Activated CD4-positive, CD25-positive, alpha-beta regulatory T cell treated with anti-CD3 and anti-CD28 coated beads, Interleukin-2, amount 50 U/mL, for 24 hours (primary cell): ENCODE results near the gene TIGD6.
"Not testable (repeated sequence)": the region's sequence is repeated elsewhere in the genome, so short reads cannot be mapped to it uniquely, and the experiment has no call there.

Source experiments
- ATAC-seq, 2 donors: fragments of 150-1000 bp; cut with Tn5 transposase; one replicate each; pipeline ENCODE4 v1.10.0; 2021; ENCODE audit warnings: mild to moderate bottlenecking in 1 of 2, moderate library complexity in 1 of 2

Gene TIGD6

DNA sequence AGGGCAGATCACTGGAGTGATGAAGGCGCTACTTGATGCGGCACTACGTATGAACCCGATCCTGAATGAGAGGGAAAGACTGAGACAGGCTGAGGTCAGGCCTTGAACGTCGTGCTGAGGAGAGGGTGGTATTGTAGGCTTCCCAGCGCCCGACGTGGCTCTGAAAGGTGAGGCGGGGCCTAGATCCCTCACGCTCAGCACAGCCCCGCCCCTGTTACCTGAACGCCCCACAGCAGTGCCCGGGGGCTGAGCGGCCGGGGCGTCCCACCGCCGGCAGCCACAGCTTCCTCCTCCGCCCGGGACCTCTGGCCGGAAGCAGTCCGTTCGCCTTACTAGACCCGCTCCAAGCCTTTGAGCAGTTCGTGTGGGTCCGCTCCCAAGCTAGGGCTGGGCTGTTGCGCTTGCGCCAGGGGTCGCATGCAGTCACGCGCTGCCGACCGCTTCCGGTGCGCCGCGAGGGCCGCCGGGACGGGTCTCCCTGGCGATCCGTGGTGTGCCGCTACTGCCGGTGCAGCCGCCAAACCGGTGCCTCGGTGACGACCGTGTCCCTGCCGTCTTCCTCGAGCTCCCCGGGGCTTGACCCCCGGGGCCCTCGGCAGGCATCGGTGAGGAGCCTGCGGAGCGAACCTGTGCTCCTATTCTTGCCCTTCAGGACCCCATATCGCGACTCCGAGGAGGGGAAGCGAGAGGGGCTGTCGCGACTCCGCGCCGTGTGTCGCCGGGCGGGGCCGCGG lies at the start of gene TIGD6, which contains the start of gene HMGXB3:
TSS of gene TIGD6 (minus strand) at position 399 of the 734 bp plus-strand sequence. CDS start 4,306 bp downstream, outside the sequence.
TSS of gene HMGXB3 (plus strand) at position 484 of the 734 bp plus-strand sequence. CDS start 4,114 bp downstream, outside the sequence.
- ATAC-seq, result peak; percentile 91 to 92

DNA sequence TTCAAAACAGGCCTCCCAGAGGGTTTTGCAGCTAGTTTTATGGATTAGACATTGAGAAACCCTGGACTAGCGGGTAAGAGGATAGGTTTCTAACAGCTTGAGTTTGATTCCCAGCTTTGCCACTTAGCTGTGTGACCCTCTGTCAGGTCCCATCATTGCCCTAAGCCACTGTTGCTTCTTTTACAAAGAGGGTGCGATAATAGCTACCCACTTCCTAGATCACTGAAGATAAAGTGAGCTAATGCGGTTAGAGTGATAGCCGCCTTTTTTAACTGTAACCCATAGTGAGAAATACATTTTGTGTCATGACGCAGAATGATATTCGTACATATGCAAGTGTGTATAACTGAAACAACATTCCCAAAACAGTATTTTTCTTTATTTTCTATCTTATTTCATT lies 45.6 kb upstream of the TIGD6 start:
- no peak for ATAC-seq

DNA sequence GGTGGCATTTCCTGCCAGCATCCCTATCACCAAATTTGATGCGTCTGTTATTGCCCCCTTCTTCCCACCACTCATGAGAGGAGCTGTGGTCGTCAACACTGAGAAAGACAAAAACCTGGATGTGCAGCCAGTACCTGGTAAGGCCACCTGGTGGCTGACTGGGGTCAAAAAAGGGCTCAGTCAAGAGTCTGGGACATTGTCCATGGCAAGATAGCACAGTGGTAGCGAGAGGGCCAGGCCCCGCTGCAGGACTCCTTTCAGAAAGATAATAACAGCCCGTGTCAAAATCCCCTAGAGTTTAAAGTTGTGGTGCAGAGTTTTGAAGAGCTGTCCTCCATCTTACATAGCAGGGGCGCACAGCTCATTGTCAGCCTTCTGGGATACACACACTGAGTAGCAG lies 45.1 kb upstream of the TIGD6 start:
- no peak for ATAC-seq

DNA sequence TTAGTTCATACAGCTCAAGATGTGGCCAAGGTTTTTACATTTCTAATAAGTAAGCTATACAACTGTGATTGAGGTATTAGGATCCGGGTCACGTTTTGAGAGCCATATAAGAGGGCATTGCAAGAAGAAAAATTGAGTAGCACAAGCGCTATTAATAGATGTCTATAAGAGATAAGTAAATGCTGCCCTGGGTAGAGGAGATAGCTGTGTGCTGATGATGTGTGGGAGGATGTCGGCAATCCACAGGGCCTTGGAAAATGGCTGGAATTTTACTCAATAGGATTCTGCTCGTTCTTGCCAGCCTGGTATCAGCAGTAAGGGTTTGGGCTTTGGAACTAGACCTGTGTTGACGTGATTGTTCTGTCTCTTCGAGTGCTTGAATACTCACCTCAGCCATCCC lies 44.3 kb upstream of the TIGD6 start:
- no peak for ATAC-seq

DNA sequence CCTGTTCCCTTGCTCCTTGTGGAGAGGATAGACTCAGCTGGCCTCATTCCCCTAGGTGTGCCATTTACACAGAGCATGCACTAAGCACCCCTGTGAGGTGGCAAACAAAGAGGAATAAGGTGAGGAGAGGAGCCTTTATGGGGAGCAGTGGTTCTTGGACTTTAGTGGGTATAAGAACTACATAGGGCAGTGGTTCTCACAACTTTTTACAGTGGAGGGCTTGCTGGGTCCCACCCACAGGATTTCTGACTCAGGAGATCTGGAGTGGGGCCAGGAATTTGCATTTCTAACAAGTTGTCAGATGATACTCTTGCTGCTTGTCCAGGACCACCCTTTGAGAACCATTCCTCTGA lies 43.9 kb upstream of the TIGD6 start:
- no peak for ATAC-seq

DNA sequence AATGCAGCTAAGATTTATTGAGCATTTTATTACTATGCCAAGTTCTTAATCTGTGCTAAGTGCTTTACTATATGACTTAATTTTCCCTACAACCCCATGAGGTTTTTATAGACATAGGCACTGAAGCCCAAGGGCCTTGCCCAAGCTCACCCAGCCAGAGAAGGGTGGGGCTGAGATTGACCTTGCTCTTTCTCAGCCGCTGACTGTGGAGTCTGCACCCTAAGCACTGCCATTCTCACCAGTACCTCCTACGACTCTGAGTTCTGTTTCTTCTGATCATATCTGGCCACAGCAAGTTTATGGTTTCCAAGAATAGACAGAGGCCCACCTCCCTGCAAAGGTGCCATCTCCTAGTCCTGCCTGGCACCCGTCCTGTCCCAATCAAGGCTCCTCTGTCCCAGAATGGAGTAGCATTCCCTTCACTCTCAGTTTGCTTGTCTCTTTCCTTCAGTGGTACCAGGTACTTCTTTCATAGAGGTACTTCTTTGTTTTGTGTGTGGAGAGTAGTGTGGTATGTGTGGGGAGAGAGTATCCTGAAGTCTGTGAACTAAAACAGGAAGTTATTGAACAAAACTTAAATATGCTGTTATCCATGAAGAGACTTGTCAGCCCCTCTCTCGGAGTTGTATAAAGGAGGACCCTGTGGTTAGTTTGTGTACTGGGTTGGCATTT lies 43.3 kb upstream of the TIGD6 start:
- ATAC-seq, result no peak

DNA sequence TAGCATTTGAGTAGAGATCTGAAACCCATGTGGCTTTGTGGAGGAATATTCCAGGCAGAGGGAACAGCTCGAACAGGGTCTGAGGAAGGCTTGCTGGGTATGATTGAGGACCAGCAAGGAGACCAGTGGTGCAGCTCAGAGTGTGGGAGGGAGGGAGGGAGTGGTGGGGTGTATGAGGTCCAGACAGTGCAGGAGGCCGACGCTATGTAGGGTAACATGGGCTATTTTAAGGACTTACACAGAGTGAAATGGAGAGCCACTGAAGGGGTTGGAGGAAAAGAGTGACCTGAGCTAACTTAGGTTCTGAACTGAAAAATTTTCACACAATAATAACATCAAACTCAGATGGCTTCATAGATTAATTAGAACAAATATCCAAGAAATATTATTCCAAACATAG lies 42.0 kb upstream of the TIGD6 start:
- ATAC-seq, result no peak

DNA sequence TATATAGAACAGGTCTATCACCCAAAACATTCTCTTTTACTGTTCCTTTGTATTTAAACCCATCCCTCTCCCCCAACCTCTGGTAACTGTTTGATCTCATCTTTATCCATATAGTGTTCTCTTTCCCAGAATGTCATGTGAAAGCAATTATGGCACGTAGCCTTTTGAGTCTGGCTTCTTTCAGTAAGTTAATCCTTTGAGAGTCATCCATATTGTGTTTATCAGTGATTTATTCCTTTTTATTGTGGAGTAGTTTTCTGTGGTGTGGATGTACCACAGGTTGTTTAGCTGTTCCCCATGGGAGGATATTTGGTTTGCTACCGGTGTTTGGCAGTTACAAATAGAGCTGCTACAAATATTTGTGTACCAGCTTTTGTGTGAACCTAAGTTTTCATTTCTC lies 38.1 kb upstream of the TIGD6 start:
- no peak for ATAC-seq

DNA sequence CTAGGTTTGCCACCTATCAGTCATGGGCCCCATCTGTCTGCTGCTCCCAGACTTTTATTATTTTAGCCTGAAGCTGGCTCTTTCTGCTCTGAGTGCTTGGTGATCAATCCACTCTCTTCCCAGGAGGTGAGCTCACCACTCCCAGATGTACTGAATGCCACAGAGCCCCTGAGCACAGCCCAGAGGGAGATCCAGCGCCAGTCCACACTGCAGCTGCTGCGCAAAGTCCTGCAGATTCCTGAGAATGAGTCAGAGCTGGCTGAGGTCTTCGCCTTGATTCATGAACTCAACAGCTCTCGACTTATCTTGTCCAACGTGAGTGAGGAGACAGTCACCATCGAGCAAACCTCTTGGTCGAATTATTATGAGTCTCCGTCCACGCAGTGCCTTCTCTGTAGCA lies 36.1 kb upstream of the TIGD6 start:
- ATAC-seq, result no peak

DNA sequence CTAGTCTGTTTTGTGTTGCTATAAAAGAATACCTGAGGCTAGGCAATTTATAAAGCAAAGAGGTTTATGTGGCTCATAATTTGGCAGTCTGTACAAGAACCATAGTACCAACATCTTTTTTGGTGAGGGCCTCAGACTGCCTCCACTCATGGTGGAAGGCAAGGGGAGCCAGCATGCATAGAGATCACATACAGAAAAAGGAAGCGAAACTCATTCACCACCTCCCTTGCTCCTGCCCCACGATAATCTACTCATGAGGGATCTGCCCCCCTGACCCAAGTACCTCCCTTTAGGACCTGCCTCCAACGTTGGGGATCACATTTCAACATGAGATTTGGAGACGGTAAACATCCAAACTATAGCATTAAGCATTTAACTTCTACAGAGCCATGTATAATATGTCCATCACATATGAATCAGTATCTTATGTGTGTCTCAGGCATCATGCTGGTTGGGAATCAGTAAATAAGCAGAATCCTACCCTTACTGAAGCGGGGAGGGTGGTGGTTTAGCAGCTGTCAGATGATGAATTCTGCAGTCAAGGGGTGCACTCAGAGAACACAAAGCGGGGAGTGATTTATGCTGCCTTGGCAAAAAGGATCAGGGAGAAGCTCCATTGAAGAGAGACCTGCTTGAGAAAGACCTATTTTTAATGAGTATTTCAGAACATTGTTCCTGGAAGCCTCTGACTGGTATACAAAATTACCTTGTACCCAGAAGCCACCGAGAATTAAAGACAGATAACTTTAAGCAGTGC lies 34.9 kb upstream of the TIGD6 start:
- ATAC-seq, result no peak

DNA sequence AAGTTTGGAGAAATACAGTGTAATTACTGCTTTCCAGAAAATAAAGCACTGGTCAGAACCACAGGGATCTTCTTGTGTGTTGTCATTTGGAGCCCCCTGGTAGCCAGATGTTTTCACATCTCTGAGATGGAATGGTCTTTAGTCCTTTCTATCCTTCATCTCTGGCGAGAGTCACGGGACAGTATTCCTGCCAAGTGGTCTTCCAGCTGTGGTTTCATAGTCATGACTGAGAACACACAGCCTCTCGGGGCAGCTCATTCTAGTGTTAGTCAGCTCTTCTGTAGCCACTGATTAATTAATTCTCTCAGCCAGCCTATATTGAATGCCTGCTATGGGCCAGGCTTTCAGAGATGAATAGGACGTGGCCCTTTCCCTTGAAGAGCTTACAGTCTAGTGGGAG lies 34.2 kb upstream of the TIGD6 start:
- ATAC-seq, result no peak

DNA sequence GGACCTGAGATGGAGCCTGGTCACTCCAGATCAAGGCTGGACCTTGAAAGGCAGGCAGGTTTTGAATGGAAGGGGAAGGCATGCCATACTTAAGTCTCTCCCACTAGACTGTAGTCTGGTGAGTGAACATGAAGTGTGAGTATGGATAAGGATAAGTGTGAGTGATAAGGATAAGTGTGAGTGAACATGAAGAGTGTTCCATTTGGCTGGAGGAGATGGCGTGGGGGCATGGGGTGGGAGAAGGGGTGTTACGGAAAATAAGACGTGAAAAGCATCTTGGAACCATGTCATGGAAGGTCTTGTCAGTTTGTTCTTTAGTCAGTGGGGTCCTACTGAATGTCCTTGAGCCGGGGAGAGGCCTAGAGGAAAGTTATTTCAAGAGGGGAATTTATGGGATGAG lies 32.9 kb upstream of the TIGD6 start:
- ATAC-seq, result no peak

DNA sequence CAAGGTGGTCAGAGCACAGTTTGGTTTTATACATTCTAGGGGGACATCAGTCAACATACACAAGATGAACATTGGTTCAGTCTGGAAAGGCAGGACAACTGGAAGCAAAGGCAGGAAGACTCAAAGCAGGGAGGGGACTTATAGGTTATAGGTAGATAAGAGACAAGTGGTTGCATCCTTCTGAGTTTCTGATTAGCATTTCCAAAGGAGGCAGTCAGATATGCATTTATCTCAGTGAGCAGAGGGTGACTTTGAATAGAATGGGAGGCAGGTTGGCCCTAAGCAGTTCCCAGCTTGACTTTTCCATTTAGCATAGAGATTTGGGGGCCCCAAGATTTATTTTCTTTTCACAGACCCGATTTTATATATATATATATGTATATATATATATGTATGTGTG lies 27.6 kb upstream of the TIGD6 start:
- ATAC-seq, result not testable (repeated sequence)

DNA sequence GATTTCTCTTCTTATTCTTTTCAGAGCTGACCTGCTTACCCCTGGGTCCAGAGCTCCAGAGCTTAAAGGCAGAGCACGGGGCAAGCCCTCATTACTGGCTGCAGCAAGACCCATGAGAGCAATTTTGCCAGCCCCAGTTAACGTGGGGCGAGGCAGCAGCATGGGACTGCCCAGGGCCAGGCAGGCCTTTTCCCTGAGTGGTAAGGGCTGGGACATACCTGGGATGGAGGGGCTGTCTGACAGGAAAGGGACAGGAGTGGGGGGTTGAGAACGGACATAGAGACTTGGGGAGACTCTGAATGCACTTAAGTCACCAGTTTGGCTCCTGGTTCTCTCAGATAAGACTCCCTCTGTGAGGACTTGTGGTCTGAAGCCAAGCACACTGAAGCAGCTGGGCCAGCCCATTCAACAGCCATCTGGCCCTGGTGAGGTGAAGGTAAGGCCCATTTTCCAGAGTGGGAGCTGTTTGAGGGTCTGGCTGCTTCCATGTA lies 26.3 kb upstream of the TIGD6 start:
- ATAC-seq, result no peak

DNA sequence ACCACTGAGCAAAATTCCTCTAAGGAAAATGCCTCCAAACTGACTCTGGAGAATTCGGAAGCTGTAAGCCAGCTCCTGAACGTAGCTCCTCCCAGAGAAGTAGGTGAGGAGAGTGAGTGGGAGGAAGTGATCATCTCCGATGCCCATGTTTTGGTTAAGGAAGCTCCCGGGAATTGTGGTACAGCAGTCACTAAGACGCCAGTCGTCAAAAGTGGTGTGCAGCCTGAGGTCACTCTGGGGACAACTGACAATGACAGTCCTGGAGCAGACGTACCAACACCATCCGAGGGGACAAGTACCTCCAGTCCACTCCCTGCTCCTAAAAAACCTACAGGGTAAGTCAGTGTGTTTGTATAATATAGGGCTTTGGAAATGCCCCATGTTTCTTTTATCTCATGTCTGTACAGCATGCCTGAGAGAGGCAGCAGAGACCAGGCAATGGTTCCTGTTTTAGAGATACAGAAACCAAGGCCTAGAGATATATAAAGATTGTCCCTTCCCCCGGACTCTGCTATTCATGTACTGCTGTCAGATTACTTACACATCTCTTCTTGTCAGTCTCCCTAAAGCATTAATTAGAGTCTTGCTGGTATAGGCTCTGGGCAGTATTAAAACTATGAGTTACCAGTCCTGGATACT lies 24.0 kb upstream of the TIGD6 start:
- no peak for ATAC-seq

DNA sequence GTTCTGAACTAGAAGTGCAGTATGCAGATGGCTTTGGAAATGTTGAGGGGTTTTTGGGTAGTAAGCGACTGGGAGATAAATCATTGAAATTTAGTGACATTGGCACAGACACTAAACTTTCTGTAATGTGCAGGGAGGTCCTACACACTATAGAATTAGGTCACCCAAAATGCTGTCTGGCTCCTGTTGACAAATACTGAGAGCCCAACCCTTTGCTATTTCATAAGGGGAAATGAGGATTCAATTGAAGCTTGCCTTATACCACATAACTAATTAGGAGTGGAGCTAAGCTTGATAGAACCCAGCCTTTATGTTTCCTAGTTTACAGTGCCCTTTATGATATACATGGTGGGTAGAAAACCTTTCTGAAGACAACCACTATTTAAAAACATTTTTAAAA lies 22.7 kb upstream of the TIGD6 start:
- no peak for ATAC-seq

DNA sequence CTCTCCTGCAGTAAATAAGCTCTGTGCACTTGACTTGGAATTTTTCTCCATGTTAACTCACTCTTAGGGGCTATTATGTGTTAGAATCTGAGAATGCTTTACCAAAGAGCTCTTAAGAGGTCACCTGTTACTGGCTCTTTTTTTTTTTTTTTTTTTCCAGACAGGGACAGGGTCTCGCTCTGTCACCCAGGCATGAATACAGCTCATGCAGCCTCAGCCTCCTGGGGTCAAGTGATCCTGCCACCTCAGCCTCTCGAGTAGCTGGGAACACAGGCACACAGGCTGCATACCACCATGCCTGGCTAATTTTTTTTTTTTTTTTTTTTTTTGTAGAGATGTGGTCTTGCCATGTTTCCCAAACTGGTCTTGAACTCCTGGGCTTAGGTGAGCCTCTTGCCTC lies 22.2 kb upstream of the TIGD6 start:
- ATAC-seq, result no peak

DNA sequence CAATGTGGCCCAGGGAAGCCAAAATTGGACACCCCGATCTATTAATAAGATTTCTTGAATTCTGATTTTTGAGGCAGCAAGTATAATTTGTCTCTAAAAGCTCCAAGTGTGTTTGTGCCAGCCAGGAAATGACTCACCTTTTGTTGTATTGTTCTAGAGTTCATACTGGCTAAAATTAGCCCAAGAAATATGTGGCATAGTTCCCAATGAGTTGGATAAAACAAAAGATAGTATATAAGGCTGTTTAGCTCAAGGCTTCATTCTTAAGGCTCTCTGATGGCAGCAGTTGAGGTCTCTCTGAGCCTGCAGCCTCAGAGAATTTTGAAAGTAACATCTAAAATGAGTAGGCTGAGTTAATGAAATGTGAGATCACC lies 21.7 kb upstream of the TIGD6 start:
- no peak for ATAC-seq

DNA sequence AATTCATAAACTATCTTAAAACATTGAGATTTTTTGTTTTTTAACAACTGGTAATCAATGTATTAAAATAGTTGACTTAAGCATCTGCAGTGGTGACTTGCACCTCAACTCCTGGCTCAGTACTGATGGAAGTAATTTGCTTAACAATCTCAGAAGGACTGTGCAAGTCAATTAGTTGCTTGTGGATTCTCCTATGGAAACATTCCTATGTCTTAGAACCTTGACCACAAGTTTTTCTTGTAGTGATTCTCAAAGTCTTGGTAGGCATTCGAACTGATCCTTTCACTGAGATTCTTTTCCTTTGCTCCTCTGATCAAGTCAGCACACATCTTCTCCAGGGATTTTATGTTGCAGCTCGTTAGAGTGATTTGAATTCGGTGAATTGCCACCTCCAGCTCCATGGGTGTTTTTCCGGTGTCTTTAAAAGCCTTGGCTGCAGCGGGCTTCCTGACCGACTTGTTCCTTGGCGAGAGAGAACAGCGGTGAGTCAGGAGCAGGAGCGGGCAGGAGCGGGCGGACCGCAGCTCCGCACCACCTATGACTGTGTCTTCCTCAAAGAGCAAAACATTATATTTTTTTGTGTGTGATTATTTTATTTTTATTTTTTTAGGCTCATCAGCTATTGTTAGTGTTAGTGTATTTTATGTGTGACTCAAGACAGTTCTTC lies 21.2 kb upstream of the TIGD6 start:
- ATAC-seq, result no peak

DNA sequence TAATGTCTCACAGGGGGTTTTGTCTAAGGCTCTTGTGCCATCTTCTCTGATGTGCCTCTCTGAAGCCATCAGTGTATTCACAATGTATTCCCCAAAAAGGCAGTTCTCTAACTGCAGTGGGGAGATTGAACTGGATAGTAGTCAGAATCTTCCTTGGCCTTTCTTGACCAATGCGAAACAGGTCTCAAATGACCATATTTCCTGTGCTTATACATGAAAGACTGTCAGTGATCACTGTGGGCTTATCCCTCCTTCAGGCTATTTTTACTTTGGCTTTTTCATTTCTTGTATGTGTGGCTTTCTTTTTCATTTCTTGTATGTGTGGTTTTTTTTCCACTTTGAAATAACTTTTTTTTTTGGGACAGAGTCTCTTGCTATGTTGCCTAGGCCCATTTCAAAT lies 19.8 kb upstream of the TIGD6 start:
- no peak for ATAC-seq

DNA sequence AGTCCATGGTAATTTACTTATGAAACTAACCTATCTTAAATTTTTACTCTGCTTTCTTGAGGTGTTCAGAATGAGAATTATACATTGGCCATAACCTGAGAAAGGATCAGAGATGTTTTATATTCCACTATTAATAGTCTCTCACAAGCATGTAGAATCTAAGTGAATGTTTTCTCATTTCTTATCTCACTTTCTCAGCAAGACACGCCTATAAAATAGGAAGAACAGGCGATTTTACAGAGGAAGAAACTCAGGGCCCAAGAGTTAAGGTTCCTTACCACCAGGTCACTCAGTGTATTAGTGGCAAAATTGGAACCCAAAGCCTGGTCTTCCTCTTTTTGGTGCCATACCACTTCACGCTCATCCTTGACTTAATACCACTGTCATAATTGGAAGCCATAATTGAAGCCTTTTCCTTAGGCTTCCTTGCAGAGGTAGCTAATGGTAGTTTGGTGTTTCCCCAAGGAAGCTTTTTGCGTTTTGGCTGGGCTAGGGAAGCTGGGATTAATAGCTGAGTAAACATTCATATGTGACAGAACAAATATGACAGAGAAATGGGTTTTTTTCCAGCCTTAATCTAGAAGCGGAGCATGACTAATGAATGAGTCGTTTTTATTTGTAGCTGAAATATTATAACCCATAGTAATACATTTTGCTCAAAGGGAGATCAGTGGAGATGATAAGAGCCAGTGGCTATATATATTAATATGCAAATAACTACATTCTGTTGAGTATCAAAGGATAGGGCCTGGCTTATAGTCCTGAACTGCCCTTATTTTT lies 17.0 kb upstream of the TIGD6 start:
- ATAC-seq, result peak in 1 of 2 donors; percentile 41

DNA sequence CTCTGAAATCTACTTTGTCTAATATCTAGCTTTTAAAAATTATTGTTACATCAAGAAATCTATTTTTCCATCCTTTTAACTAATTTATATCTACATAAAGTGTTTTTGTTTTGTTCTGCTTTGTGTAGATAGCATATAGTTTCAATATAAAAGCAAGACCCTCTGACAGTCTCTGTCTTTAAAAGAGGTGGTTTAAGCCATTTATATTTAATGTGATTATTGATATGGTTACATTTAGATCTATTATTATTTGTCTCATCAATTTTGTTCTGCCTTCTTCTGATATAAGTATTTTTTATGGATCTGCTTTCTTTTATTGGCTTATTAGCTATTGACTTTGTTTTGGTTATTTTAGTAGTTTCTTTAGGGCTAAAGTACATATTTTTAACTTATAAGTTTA lies 16.1 kb upstream of the TIGD6 start:
- no peak for ATAC-seq
